ENCODE data around the gene EP400. TPM values are rescaled to one million over a fixed set of nuclear protein-coding genes. Genes with fewer than 3 reads are reported as not detected.

Gene EP400
- total and polyA plus RNA-seq, 9 of the 15 experiments (the other 6 are each of a cell fraction or from before 2014, with no cell fraction given): 4.5 to 58.0 (median 7.0) TPM

DNA sequence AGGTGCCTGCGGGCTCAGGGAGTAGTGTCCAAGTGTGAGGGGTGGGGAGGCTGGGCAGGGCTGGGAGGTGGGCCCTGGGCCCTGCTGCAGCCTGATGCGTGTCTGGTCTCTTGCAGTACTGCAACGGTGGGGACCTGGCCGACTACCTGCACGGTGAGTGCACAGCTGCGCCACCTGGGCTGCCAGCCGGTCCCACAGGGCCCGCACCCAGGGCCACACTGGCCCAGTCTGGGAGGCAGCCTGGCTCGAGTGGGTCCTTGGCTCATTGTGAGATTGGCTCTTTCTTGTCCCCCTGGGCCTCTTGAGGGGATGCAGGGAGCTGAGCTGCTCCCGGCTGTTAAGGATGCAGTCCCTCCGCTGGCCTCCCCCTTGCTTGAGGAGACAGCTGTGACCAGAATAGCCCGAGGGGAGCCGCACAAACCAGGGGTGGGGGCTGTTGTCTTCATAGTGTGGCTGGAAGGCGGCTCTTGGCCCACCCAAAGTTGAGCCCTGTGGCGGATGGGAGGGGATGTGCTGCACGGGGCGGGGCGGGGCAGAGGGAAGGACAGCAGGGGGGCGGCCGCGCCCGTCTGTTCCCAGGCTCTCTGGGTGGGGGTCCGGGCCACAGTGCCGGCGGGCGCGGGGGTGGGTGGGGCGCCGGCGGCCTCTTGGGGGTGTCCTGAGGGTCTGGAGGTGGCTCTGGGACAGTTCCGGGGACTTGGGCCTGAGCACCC is 42.2 kb upstream of the EP400 start:
- no peak for DNase-seq (ENCODE audit: extremely low read depth in 1 of 4, low spot score in 3 of 4)
- H4K20me1 ChIP-seq (replicated peaks; ENCODE audit: control insufficient read depth, insufficient read depth, low read length): peaks cover 14% of the 10 kb centered on the region; the same call in 1 of the 2 replicates
- ChIA-PET POLR2A (interaction anchor here (1.0 kb wide), 1 partner anchor 11 kb away, joined by 6 read pairs; no protein-coding TSS in a partner anchor), CTCF (ENCODE audit: low intra/inter-chr PET ratio) (no interaction called here)
- in situ Hi-C loops (cut with MboI) (no loop called here), intact Hi-C loops (cut with micrococcal nuclease) (no loop called here)
- H3K79me2 ChIP-seq (ENCODE audit: control insufficient read depth, insufficient read depth, low read length): no peaks in the 10 kb centered on the region; the same call in 2 of the 3 replicates
- no peak overlapping the region for H3K27ac ChIP-seq (ENCODE audit: extremely low read depth, low read depth, low read length)
- FAIRE-seq: no peak
- ATAC-seq: no peak
- H2AFZ ChIP-seq (ENCODE audit: low read depth, low read length): no peak overlapping the region
- no peaks in the 10 kb centered on the region for H3K9me3 ChIP-seq (replicated peaks; ENCODE audit: control insufficient read depth, insufficient read depth, low read depth, low read length)
- H3K4me3 ChIP-seq: no peak overlapping the region
- no TSS peak for BruUV-seq (replicated peaks)
- TF ChIP-seq EP300 (IDR thresholded peaks at IDR 0.05; ENCODE audit: low read length): no peak
- TF ChIP-seq ZEB2 (IDR thresholded peaks at IDR 0.05): no peak
- no peak for TF ChIP-seq MYBL2 (IDR thresholded peaks at IDR 0.05; ENCODE audit: low read depth)
- no peak for TF ChIP-seq MYBL2 (CRISPR knock-in tag; IDR thresholded peaks at IDR 0.05; ENCODE audit: borderline replicate concordance)
- no peak for TF ChIP-seq JUND (IDR thresholded peaks at IDR 0.05; ENCODE audit: borderline replicate concordance, low read depth, low read length)
- no peak for TF ChIP-seq JUND (tag; IDR thresholded peaks at IDR 0.05; ENCODE audit: borderline replicate concordance, low read depth, low read length)
- TF ChIP-seq ETV5 (CRISPR knock-in tag; IDR thresholded peaks at IDR 0.05; ENCODE audit: low read depth): no peak
- TF ChIP-seq TBP (optimal IDR thresholded peaks at IDR 0.05; ENCODE audit: low read depth, low read length): no peak
- TF ChIP-seq, protein P1, sequence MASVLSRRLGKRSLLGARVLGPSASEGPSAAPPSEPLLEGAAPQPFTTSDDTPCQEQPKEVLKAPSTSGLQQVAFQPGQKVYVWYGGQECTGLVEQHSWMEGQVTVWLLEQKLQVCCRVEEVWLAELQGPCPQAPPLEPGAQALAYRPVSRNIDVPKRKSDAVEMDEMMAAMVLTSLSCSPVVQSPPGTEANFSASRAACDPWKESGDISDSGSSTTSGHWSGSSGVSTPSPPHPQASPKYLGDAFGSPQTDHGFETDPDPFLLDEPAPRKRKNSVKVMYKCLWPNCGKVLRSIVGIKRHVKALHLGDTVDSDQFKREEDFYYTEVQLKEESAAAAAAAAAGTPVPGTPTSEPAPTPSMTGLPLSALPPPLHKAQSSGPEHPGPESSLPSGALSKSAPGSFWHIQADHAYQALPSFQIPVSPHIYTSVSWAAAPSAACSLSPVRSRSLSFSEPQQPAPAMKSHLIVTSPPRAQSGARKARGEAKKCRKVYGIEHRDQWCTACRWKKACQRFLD (CRISPR knock-in tag; IDR thresholded peaks at IDR 0.05): no peak
- TF ChIP-seq, protein P2, sequence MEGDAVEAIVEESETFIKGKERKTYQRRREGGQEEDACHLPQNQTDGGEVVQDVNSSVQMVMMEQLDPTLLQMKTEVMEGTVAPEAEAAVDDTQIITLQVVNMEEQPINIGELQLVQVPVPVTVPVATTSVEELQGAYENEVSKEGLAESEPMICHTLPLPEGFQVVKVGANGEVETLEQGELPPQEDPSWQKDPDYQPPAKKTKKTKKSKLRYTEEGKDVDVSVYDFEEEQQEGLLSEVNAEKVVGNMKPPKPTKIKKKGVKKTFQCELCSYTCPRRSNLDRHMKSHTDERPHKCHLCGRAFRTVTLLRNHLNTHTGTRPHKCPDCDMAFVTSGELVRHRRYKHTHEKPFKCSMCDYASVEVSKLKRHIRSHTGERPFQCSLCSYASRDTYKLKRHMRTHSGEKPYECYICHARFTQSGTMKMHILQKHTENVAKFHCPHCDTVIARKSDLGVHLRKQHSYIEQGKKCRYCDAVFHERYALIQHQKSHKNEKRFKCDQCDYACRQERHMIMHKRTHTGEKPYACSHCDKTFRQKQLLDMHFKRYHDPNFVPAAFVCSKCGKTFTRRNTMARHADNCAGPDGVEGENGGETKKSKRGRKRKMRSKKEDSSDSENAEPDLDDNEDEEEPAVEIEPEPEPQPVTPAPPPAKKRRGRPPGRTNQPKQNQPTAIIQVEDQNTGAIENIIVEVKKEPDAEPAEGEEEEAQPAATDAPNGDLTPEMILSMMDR (IDR thresholded peaks at IDR 0.05 in 2 of 3, conservative IDR thresholded peaks at IDR 0.05 in 1 of 3; ENCODE audit: insufficient read depth in 2 of 3, low read depth in 1 of 3, low read length in 3 of 3): no peak
- H3K4me2 ChIP-seq (ENCODE audit: insufficient read depth, low read length): no peak overlapping the region
- 82% methylated on average over 5 of the region's 31 CpGs for WGBS (ENCODE audit: insufficient coverage, low coverage, missing lambda C conversion rate)
- H3K4me1 ChIP-seq (replicated peaks in 1 of 2; ENCODE audit: control insufficient read depth in 2 of 2, insufficient read depth in 2 of 2, low read length in 2 of 2): peaks cover 0 to 31% of the 10 kb centered on the region in 2 experiments; a peak in 2 of 5 replicates
- no peaks in the 10 kb centered on the region for H3K27me3 ChIP-seq (ENCODE audit: control insufficient read depth in 2 of 2, insufficient read depth in 2 of 2, low read length in 2 of 2)
- H3K36me3 ChIP-seq (ENCODE audit: control insufficient read depth, insufficient read depth, low read length): peaks cover 12% of the 10 kb centered on the region; the same call in 2 of the 3 replicates
- H3K9ac ChIP-seq (ENCODE audit: insufficient read depth in 1 of 2, low read depth in 2 of 2, low read length in 2 of 2): no peak overlapping the region
- H3K9me1 ChIP-seq (ENCODE audit: control insufficient read depth, insufficient read depth, low read length): no peaks in the 10 kb centered on the region
